HEK293 (cell line): ENCODE measurements around the gene DPH2.
A peak's percentile ranks its signal among the peaks of the same experiment; 100 is the strongest.

Experiments
- CTCF ChIA-PET: fragments of 350-600 bp; formaldehyde crosslinking; extraction: SDS; loops from one replicate; lab custom pipeline; 2021; ENCODE audit warnings: antibody characterized with exemption; lab: Yijun Ruan, JAX
- POLR2A ChIA-PET: fragments of 300-600 bp; formaldehyde crosslinking; extraction: SDS; loops from one replicate; lab custom pipeline; 2020; ENCODE audit warnings: antibody characterized with exemption, inconsistent platforms; lab: Yijun Ruan, JAX
- H3K27ac ChIP-seq: fragments of 200-500 bp; sonication (Bioruptor generic); 2 replicates; pipeline ENCODE4 v1.5.1; 2014; ENCODE audit warnings: low read depth, low read length, control low read depth, inconsistent platforms; ENCODE audit errors: extremely low read depth
- H3K36me3 ChIP-seq, 2 experiments: fragments of 200-500 bp in 1 of 2; sonication (Bioruptor generic) in 1 of 2; 1 replicate in 1 of 2; 2 replicates in 1 of 2; pipeline ENCODE4 v1.5.1; 2014 to 2017; ENCODE audit warnings: inconsistent platforms in 2 of 2, low read length in 2 of 2; ENCODE audit not compliant: control insufficient read depth in 2 of 2, insufficient read depth in 1 of 2
- H3K4me1 ChIP-seq: fragments of 200-500 bp; sonication (Bioruptor generic); 2 replicates; pipeline ENCODE4 v1.5.1; 2014; ENCODE audit warnings: mild to moderate bottlenecking, low read length, inconsistent platforms; ENCODE audit not compliant: control insufficient read depth, insufficient read depth
- H3K4me3 ChIP-seq: 2 replicates; pipeline ENCODE4 v1.5.1; 2011; ENCODE audit warnings: low read depth, mild to moderate bottlenecking, control low read depth, low read length, moderate library complexity
- H3K9me3 ChIP-seq: fragments of 200-500 bp; sonication (Bioruptor generic); 2 replicates; pipeline ENCODE4 v1.5.1; 2014; ENCODE audit warnings: low read depth, low read length, inconsistent platforms; ENCODE audit not compliant: control insufficient read depth, insufficient read depth
- GLIS2 ChIP-seq: fragments of 450-650 bp; formaldehyde crosslinking; IDR thresholded peaks from 2 replicates; pipeline ENCODE4 v1.5.1; 2016; ENCODE audit warnings: missing biosample characterization, missing genetic modification characterization
- HOXD13 ChIP-seq: sonication (generic); formaldehyde crosslinking; IDR thresholded peaks from 2 replicates; pipeline ENCODE4 v1.8.0; 2022; ENCODE audit warnings: missing genetic modification reagents, borderline replicate concordance
- MZF1 ChIP-seq: fragments of 450-650 bp; formaldehyde crosslinking; IDR thresholded peaks from 2 replicates; pipeline ENCODE4 v1.5.1; 2017; ENCODE audit warnings: missing biosample characterization, missing genetic modification characterization, borderline replicate concordance
- PRDM1 ChIP-seq: fragments of 450-650 bp; formaldehyde crosslinking; IDR thresholded peaks from 2 replicates; pipeline ENCODE4; 2016; ENCODE audit warnings: missing biosample characterization, missing genetic modification characterization
- SCRT2 ChIP-seq: fragments of 450-650 bp; formaldehyde crosslinking; IDR thresholded peaks from 2 replicates; pipeline ENCODE4 v1.5.1; 2016; ENCODE audit warnings: missing biosample characterization, missing genetic modification characterization
- ZFP37 ChIP-seq: fragments of 450-650 bp; formaldehyde crosslinking; IDR thresholded peaks from 2 replicates; pipeline ENCODE4 v1.5.1; 2016; ENCODE audit warnings: missing biosample characterization, missing genetic modification characterization
- ZNF112 ChIP-seq: fragments of 450-650 bp; formaldehyde crosslinking; IDR thresholded peaks from 2 replicates; pipeline ENCODE4 v1.5.0; 2017; ENCODE audit warnings: missing biosample characterization, missing genetic modification characterization
- ZNF132 ChIP-seq: fragments of 450-650 bp; formaldehyde crosslinking; IDR thresholded peaks from 2 replicates; pipeline ENCODE4 v1.5.1; 2017; ENCODE audit warnings: missing biosample characterization, missing genetic modification characterization, borderline replicate concordance
- ZNF169 ChIP-seq: fragments of 450-650 bp; formaldehyde crosslinking; IDR thresholded peaks from 2 replicates; pipeline ENCODE4 v1.5.1; 2016; ENCODE audit warnings: missing biosample characterization, missing genetic modification characterization
- ZNF26 ChIP-seq: fragments of 450-650 bp; formaldehyde crosslinking; IDR thresholded peaks from 2 replicates; pipeline ENCODE4 v1.5.1; 2016; ENCODE audit warnings: missing biosample characterization, missing genetic modification characterization
- ZNF404 ChIP-seq: fragments of 450-650 bp; formaldehyde crosslinking; IDR thresholded peaks from 2 replicates; pipeline ENCODE4 v1.5.1; 2017; ENCODE audit warnings: missing biosample characterization, missing genetic modification characterization
- ZNF426 ChIP-seq: fragments of 450-650 bp; formaldehyde crosslinking; IDR thresholded peaks from 2 replicates; pipeline ENCODE4 v1.5.1; 2017; ENCODE audit warnings: missing biosample characterization, missing genetic modification characterization, mild to moderate bottlenecking, inconsistent platforms, moderate library complexity
- ZNF610 ChIP-seq: fragments of 450-650 bp; formaldehyde crosslinking; IDR thresholded peaks from 2 replicates; pipeline ENCODE4 v1.5.1; 2016; ENCODE audit warnings: missing biosample characterization, missing genetic modification characterization, borderline replicate concordance
- ZNF670 ChIP-seq: fragments of 450-650 bp; formaldehyde crosslinking; IDR thresholded peaks from 2 replicates; pipeline ENCODE4 v1.5.1; 2016; ENCODE audit warnings: missing biosample characterization, missing genetic modification characterization, low read depth
- ZNF701 ChIP-seq: fragments of 450-650 bp; formaldehyde crosslinking; IDR thresholded peaks from 2 replicates; pipeline ENCODE4 v1.5.1; 2016; ENCODE audit warnings: missing biosample characterization, missing genetic modification characterization
- ZNF843 ChIP-seq: fragments of 450-650 bp; formaldehyde crosslinking; IDR thresholded peaks from 2 replicates; pipeline ENCODE4 v1.5.1; 2016; ENCODE audit warnings: missing biosample characterization, missing genetic modification characterization
- ZXDB ChIP-seq: fragments of 450-650 bp; formaldehyde crosslinking; IDR thresholded peaks from 2 replicates; pipeline ENCODE4 v1.5.1; 2016; ENCODE audit warnings: missing biosample characterization, missing genetic modification characterization
- TF ChIP-seq, protein P1 (sequence below): fragments of 450-650 bp; formaldehyde crosslinking; IDR thresholded peaks from 2 replicates; pipeline ENCODE4 v1.5.1; 2016; ENCODE audit warnings: missing biosample characterization, missing genetic modification characterization
- TF ChIP-seq, protein P2 (sequence below): fragments of 450-650 bp; formaldehyde crosslinking; IDR thresholded peaks from 2 replicates; pipeline ENCODE4 v1.5.1; 2016; ENCODE audit warnings: missing biosample characterization, missing genetic modification characterization
- TF ChIP-seq, protein P3 (sequence below): fragments of 450-650 bp; formaldehyde crosslinking; IDR thresholded peaks from 2 replicates; pipeline ENCODE4 v1.5.1; 2016; ENCODE audit warnings: missing biosample characterization, missing genetic modification characterization
- TF ChIP-seq, protein P4 (sequence below): fragments of 450-650 bp; formaldehyde crosslinking; IDR thresholded peaks from 2 replicates; pipeline ENCODE4 v1.5.1; 2016; ENCODE audit warnings: missing biosample characterization, missing genetic modification characterization

Gene DPH2

GRCh38 chr1:43975249-43975961 lies 5.6 kb downstream of the DPH2 start (continued):
- TF ChIP-seq ZNF112 (tag by site-specific recombination) (no peak), GLIS2 (tag by site-specific recombination) (peak; percentile 8; the same call in 1 of the 2 replicates), ZNF26 (no peak), MZF1 (tag by site-specific recombination) (0 out of 2 replicates have a peak, but pooled peaks have one; percentile 24)

GRCh38 chr1:43976045-43976444 lies 6.2 kb downstream of the DPH2 start:
- peak; percentile 45; the same call in 1 of the 2 replicates for TF ChIP-seq SCRT2
- TF ChIP-seq ZNF670 (tag by site-specific recombination): no peak
- Histone ChIP-seq H3K9me3 (no peaks in the 10 kb centered on the region), H3K4me1 (peaks cover 3% of the 10 kb centered on the region; the same call in 1 of the 2 replicates), H3K4me3 (peak overlapping the region; percentile 88), H3K27ac (no peak overlapping the region), H3K36me3 (peaks cover 7 to 62% of the 10 kb centered on the region in 2 experiments; a peak in 2 of 3 replicates)
- ChIA-PET POLR2A (interaction anchor here (0.5 to 3.6 kb wide), 6 partner anchors 10 to 317 kb away, joined by 3 to 15 read pairs (median 6); partner anchors contain the start of genes CCDC24 and IPO13), CTCF (interaction anchor here (0.5 to 1.1 kb wide), 2 partner anchors 71 to 894 kb away, joined by 3 to 6 read pairs; no protein-coding TSS in a partner anchor)

GRCh38 chr1:43976890-43977289 lies 7.1 kb downstream of the DPH2 start:
- ChIA-PET CTCF (no interaction called here), POLR2A (interaction anchor here (1.1 to 3.6 kb wide), 2 partner anchors 15 to 54 kb away, joined by 3 to 15 read pairs; partner anchors contain the start of genes CCDC24 and SLC6A9)
- Histone ChIP-seq H3K4me1 (peaks cover 3% of the 10 kb centered on the region; the same call in 1 of the 2 replicates), H3K4me3 (no peak overlapping the region), H3K36me3 (peaks cover 7 to 62% of the 10 kb centered on the region in 2 experiments; a peak in 2 of 3 replicates), H3K27ac (no peak overlapping the region), H3K9me3 (no peaks in the 10 kb centered on the region)
- TF ChIP-seq ZFP37 (tag by site-specific recombination) (no peak), HOXD13 (CRISPR knock-in tag) (no peak), MZF1 (tag by site-specific recombination) (no peak), ZNF169 (tag by site-specific recombination) (no peak), ZNF701 (tag by site-specific recombination) (no peak), ZNF426 (tag by site-specific recombination) (no peak), ZNF132 (tag by site-specific recombination) (no peak), ZNF404 (tag by site-specific recombination) (no peak), ZNF843 (tag by site-specific recombination) (no peak), ZNF610 (tag by site-specific recombination) (no peak), ZNF112 (tag by site-specific recombination) (no peak), ZXDB (tag by site-specific recombination) (no peak), PRDM1 (tag by site-specific recombination) (no peak)
- TF ChIP-seq, protein P1, sequence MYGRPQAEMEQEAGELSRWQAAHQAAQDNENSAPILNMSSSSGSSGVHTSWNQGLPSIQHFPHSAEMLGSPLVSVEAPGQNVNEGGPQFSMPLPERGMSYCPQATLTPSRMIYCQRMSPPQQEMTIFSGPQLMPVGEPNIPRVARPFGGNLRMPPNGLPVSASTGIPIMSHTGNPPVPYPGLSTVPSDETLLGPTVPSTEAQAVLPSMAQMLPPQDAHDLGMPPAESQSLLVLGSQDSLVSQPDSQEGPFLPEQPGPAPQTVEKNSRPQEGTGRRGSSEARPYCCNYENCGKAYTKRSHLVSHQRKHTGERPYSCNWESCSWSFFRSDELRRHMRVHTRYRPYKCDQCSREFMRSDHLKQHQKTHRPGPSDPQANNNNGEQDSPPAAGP (tag by site-specific recombination): no peak
- TF ChIP-seq, protein P2, sequence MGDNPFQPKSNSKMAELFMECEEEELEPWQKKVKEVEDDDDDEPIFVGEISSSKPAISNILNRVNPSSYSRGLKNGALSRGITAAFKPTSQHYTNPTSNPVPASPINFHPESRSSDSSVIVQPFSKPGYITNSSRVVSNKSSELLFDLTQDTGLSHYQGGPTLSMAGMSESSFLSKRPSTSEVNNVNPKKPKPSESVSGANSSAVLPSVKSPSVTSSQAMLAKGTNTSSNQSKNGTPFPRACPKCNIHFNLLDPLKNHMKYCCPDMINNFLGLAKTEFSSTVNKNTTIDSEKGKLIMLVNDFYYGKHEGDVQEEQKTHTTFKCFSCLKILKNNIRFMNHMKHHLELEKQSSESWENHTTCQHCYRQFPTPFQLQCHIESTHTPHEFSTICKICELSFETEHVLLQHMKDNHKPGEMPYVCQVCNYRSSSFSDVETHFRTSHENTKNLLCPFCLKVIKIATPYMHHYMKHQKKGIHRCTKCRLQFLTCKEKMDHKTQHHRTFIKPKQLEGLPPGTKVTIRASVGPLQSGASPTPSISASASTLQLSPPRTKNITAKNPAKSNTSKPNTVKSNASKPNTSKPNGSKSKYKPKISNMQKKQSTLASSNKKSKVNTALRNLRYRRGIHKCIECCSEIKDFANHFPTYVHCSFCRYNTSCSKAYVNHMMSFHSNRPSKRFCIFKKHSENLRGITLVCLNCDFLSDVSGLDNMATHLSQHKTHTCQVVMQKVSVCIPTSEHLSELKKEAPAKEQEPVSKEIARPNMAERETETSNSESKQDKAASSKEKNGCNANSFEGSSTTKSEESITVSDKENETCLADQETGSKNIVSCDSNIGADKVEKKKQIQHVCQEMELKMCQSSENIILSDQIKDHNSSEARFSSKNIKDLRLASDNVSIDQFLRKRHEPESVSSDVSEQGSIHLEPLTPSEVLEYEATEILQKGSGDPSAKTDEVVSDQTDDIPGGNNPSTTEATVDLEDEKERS (tag by site-specific recombination): no peak
- TF ChIP-seq, protein P3, sequence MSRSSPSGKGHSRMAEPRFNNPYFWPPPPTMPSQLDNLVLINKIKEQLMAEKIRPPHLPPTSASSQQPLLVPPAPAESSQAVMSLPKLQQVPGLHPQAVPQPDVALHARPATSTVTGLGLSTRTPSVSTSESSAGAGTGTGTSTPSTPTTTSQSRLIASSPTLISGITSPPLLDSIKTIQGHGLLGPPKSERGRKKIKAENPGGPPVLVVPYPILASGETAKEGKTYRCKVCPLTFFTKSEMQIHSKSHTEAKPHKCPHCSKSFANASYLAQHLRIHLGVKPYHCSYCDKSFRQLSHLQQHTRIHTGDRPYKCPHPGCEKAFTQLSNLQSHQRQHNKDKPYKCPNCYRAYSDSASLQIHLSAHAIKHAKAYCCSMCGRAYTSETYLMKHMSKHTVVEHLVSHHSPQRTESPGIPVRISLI (tag by site-specific recombination): no peak
- TF ChIP-seq, protein P4, sequence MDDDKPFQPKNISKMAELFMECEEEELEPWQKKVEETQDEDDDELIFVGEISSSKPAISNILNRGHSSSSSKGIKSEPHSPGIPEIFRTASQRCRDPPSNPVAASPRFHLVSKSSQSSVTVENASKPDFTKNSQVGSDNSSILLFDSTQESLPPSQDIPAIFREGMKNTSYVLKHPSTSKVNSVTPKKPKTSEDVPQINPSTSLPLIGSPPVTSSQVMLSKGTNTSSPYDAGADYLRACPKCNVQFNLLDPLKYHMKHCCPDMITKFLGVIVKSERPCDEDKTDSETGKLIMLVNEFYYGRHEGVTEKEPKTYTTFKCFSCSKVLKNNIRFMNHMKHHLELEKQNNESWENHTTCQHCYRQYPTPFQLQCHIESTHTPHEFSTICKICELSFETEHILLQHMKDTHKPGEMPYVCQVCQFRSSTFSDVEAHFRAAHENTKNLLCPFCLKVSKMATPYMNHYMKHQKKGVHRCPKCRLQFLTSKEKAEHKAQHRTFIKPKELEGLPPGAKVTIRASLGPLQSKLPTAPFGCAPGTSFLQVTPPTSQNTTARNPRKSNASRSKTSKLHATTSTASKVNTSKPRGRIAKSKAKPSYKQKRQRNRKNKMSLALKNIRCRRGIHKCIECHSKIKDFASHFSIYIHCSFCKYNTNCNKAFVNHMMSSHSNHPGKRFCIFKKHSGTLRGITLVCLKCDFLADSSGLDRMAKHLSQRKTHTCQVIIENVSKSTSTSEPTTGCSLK: no peak
